ENCODE data around the gene CMTM1.

DNA sequence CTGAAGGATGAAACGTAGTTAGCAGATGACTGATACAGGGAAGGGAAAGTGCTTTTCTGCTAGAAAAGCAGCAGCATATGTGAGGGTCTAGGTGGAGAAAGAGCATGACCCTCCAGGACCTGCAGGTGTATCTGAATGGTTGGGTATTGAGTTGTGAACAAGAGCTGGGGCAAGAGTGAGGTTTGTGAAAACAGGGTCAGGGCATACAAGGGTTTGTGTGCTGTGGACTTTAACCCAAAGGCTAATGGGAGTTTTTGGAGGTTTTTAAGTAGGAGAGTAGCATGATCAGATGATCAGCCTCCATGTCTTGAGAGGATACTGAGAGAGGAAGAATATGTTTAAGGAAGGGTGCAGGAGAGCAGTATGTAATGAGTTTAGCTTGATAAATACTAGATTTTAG is 6.1 kb upstream of the CMTM1 start:
- TF ChIP-seq, protein P1, sequence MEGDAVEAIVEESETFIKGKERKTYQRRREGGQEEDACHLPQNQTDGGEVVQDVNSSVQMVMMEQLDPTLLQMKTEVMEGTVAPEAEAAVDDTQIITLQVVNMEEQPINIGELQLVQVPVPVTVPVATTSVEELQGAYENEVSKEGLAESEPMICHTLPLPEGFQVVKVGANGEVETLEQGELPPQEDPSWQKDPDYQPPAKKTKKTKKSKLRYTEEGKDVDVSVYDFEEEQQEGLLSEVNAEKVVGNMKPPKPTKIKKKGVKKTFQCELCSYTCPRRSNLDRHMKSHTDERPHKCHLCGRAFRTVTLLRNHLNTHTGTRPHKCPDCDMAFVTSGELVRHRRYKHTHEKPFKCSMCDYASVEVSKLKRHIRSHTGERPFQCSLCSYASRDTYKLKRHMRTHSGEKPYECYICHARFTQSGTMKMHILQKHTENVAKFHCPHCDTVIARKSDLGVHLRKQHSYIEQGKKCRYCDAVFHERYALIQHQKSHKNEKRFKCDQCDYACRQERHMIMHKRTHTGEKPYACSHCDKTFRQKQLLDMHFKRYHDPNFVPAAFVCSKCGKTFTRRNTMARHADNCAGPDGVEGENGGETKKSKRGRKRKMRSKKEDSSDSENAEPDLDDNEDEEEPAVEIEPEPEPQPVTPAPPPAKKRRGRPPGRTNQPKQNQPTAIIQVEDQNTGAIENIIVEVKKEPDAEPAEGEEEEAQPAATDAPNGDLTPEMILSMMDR (IDR thresholded peaks at IDR 0.05; ENCODE audit: low read depth, low read length, poor library complexity, severe bottlenecking) = no peak
- TF ChIP-seq EZH2phosphoT487 (IDR thresholded peaks at IDR 0.05; ENCODE audit: borderline replicate concordance, low read length) = no peak
